Endothelial cell of umbilical vein (primary cell): ENCODE results near the gene ZHX3.

Source experiments
- EZH2 ChIP-seq: IDR thresholded peaks from 2 replicates; pipeline ENCODE4 v1.6.1; 2012; ENCODE audit warnings: borderline replicate concordance, low read depth, mild to moderate bottlenecking, moderate library complexity, low read length, inconsistent platforms; ENCODE audit not compliant: severe bottlenecking
- FOS ChIP-seq: IDR thresholded peaks from 2 replicates; pipeline ENCODE4 v1.6.1; 2011; ENCODE audit warnings: mild to moderate bottlenecking, low read length, moderate library complexity, borderline replicate concordance; ENCODE audit not compliant: insufficient read depth
- GATA2 ChIP-seq: IDR thresholded peaks from 2 replicates; pipeline ENCODE4 v1.7.0; 2011; ENCODE audit warnings: low read depth, mild to moderate bottlenecking, moderate library complexity, mixed read lengths, low read length; ENCODE audit not compliant: insufficient read length, insufficient read depth
- MYC ChIP-seq: IDR thresholded peaks from one replicate; pipeline ENCODE4 v1.6.1; 2011; ENCODE audit warnings: mild to moderate bottlenecking, low read depth, low read length
- POLR2A ChIP-seq: IDR thresholded peaks from 2 replicates; pipeline ENCODE4 v1.6.1; 2012; ENCODE audit warnings: low read depth, mild to moderate bottlenecking, control low read depth, low read length
- POLR2AphosphoS5 ChIP-seq: IDR thresholded peaks from 2 replicates; pipeline ENCODE4 v1.6.1; 2012; ENCODE audit warnings: low read depth, mild to moderate bottlenecking, control low read depth, low read length, moderate library complexity; ENCODE audit not compliant: insufficient read depth
- TF ChIP-seq, protein P1 (sequence below), 2 donors: IDR thresholded peaks; 1 replicate in 1 of 2; 2 replicates in 1 of 2; pipeline ENCODE4 v1.5.1; 2011; ENCODE audit warnings: low read length in 2 of 2, mild to moderate bottlenecking in 2 of 2, moderate library complexity in 2 of 2, control low read depth in 1 of 2, inconsistent platforms in 1 of 2, low read depth in 1 of 2; ENCODE audit not compliant: insufficient read depth in 1 of 2; ENCODE audit errors: extremely low read depth in 1 of 2
- TF ChIP-seq, protein P2 (sequence below): IDR thresholded peaks from 2 replicates; pipeline ENCODE4 v1.6.1; 2011; ENCODE audit not compliant: insufficient read depth, insufficient read length

DNA sequence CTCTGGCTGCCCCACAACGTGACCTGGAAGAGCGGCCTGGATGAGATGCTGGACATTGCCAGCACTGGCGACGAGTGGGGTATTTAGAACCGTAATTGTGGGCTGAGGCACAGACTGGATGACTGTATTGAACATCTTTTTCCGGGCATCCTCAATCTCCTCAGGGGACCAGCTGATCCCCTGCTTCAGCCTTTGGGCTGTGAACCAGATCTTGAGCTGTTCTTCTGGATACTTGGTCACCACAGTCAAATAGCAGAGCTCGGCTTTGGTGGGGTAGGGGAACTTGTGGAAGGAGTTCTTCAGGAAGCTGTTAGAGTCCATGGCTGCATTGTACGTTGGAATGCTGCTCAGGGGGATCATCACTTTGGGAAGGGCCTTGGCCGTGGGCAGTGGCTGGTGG, 113.9 kb downstream of the ZHX3 start:
- TF ChIP-seq, protein P1, sequence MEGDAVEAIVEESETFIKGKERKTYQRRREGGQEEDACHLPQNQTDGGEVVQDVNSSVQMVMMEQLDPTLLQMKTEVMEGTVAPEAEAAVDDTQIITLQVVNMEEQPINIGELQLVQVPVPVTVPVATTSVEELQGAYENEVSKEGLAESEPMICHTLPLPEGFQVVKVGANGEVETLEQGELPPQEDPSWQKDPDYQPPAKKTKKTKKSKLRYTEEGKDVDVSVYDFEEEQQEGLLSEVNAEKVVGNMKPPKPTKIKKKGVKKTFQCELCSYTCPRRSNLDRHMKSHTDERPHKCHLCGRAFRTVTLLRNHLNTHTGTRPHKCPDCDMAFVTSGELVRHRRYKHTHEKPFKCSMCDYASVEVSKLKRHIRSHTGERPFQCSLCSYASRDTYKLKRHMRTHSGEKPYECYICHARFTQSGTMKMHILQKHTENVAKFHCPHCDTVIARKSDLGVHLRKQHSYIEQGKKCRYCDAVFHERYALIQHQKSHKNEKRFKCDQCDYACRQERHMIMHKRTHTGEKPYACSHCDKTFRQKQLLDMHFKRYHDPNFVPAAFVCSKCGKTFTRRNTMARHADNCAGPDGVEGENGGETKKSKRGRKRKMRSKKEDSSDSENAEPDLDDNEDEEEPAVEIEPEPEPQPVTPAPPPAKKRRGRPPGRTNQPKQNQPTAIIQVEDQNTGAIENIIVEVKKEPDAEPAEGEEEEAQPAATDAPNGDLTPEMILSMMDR (IDR thresholded peaks at IDR 0.05; ENCODE audit: extremely low read depth in 1 of 2, insufficient read depth in 1 of 2, low read depth in 1 of 2, low read length in 2 of 2) = no peak
- TF ChIP-seq, protein P2, sequence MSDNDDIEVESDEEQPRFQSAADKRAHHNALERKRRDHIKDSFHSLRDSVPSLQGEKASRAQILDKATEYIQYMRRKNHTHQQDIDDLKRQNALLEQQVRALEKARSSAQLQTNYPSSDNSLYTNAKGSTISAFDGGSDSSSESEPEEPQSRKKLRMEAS = no peak
- TF ChIP-seq EZH2 (no peak), POLR2A (no peak), FOS (no peak), MYC (no peak), POLR2AphosphoS5 (no peak), GATA2 (no peak)
